Activated CD8-positive, alpha-beta T cell treated with anti-CD3 and anti-CD28 coated beads for 36 hours (primary cell): ENCODE results near the gene TEX13A. TPM values are rescaled to one million over a fixed set of nuclear protein-coding genes. Genes with fewer than 3 reads are reported as not detected.

Source experiments
- ATAC-seq: fragments of 200-7000 bp; cut with Tn5 transposase; one replicate; pipeline ENCODE4 v1.10.0; 2021; ENCODE audit warnings: mild to moderate bottlenecking, moderate library complexity
- CTCF ChIA-PET: fragments of 350-600 bp; sonication (Branson Sonifier 250); formaldehyde crosslinking; loops from one replicate; lab custom pipeline; 2021; ENCODE audit warnings: antibody characterized with exemption; lab: Charles Lee
- POLR2A ChIA-PET: fragments of 350-600 bp; sonication (Branson Sonifier 250); formaldehyde crosslinking; loops from one replicate; lab custom pipeline; 2021; ENCODE audit warnings: antibody characterized with exemption; lab: Charles Lee
- DNase-seq: peaks from one replicate; pipeline ENCODE4 v3.0.0-alpha.2; 2020
- H3K27ac Mint-ChIP-seq: one replicate; pipeline ENCODE4 v1.8.0; 2021; ENCODE audit warnings: mild to moderate bottlenecking, mixed read lengths
- H3K27me3 Mint-ChIP-seq: one replicate; pipeline ENCODE4 v1.8.0; 2021; ENCODE audit warnings: mixed read lengths
- H3K36me3 Mint-ChIP-seq: one replicate; pipeline ENCODE4 v1.8.0; 2021; ENCODE audit warnings: low read depth, mixed read lengths
- H3K4me1 Mint-ChIP-seq: one replicate; pipeline ENCODE4 v1.8.0; 2021; ENCODE audit warnings: low read depth, mixed read lengths
- H3K4me3 Mint-ChIP-seq: one replicate; pipeline ENCODE4 v1.8.0; 2021; ENCODE audit warnings: mild to moderate bottlenecking, moderate library complexity, mixed read lengths
- H3K9me3 Mint-ChIP-seq: one replicate; pipeline ENCODE4 v1.8.0; 2021; ENCODE audit warnings: mixed read lengths
- intact Hi-C: fragments of 100-400 bp; cut with micrococcal nuclease; formaldehyde crosslinking; loops from one replicate; pipeline ENCODE4 v1.10.0; 2022
- total RNA-seq, 2 experiments: library from RNA; stranded (reverse); gene quantifications; one replicate each; pipeline ENCODE4 v1.2.3, GENCODE V29; 2021
- TF ChIP-seq, protein P1 (sequence below): fragments of 200-600 bp; IDR thresholded peaks from one replicate; pipeline ENCODE4 v1.8.0; 2022; ENCODE audit warnings: antibody characterized with exemption, mild to moderate bottlenecking

Gene TEX13A, protein sequence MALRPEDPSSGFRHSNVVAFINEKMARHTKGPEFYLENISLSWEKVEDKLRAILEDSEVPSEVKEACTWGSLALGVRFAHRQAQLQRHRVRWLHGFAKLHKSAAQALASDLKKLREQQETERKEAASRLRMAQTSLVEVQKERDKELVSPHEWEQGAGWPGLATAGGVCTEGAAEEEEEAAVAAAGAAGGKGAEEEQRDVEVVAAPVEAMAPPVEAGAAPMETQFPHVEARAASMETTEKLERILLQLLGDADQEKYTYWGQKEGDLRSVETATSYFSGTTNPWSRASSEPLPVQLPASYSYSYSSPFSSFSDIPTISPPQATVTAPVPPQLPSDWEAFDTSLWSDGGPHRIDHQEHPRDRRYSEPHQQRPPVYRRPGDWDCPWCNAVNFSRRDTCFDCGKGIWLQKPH
- not detected for total RNA-seq

- ATAC-seq (no peak), DNase-seq (no peak)
- CTCF ChIA-PET = no interaction called here
- intact Hi-C loops = no loop called here
- POLR2A ChIA-PET = no interaction called here
- Mint-ChIP-seq H3K36me3 (no peaks in the 10 kb centered on the region), H3K27me3 (no peaks in the 10 kb centered on the region), H3K4me3 (no peak within 1 kb of the TSS), H3K4me1 (no peaks in the 10 kb centered on the region), H3K27ac (no peak within 1 kb of the TSS), H3K9me3 (no peaks in the 10 kb centered on the region)
- TF ChIP-seq, protein P1, sequence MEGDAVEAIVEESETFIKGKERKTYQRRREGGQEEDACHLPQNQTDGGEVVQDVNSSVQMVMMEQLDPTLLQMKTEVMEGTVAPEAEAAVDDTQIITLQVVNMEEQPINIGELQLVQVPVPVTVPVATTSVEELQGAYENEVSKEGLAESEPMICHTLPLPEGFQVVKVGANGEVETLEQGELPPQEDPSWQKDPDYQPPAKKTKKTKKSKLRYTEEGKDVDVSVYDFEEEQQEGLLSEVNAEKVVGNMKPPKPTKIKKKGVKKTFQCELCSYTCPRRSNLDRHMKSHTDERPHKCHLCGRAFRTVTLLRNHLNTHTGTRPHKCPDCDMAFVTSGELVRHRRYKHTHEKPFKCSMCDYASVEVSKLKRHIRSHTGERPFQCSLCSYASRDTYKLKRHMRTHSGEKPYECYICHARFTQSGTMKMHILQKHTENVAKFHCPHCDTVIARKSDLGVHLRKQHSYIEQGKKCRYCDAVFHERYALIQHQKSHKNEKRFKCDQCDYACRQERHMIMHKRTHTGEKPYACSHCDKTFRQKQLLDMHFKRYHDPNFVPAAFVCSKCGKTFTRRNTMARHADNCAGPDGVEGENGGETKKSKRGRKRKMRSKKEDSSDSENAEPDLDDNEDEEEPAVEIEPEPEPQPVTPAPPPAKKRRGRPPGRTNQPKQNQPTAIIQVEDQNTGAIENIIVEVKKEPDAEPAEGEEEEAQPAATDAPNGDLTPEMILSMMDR = no peak
Measured at GRCh38 chrX:105220636-105221035, at the start of gene TEX13A. TEX13A (minus strand) TSS chrX:105220694; CDS start chrX:105220397, 297 bp downstream.

DNA sequence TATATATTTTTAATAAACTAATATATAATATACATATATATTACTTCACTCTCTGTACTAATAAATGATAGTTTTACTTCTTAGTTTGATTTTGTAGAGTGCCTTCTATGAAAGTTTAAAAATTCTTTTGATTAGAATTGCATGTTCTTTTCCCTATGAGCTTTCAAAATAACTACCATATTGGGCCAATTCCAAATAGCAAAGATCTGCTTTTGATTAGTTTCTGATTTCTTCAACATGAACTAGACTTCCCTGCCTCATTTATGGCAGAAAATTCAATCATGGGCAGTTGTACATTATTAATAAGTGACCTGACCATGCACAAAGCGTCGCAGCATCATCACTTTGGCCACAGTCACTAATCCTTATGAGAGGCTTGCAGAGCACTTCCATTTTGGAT lies 48.9 kb upstream of the TEX13A start:
- Mint-ChIP-seq H3K4me3 (no peak overlapping the region), H3K27ac (no peak overlapping the region), H3K36me3 (no peaks in the 10 kb centered on the region), H3K9me3 (no peaks in the 10 kb centered on the region), H3K27me3 (no peaks in the 10 kb centered on the region), H3K4me1 (no peaks in the 10 kb centered on the region)
- ChIA-PET CTCF (no interaction called here), POLR2A (no interaction called here)
- ATAC-seq (no peak), DNase-seq (no peak)
- intact Hi-C loops = no loop called here
- TF ChIP-seq, protein P1 = no peak

- Mint-ChIP-seq H3K4me3 (no peak overlapping the region), H3K4me1 (no peaks in the 10 kb centered on the region), H3K27ac (no peak overlapping the region), H3K9me3 (no peaks in the 10 kb centered on the region), H3K27me3 (no peaks in the 10 kb centered on the region), H3K36me3 (no peaks in the 10 kb centered on the region)
- no peak for DNase-seq
- POLR2A ChIA-PET = no interaction called here
- CTCF ChIA-PET = no interaction called here
- intact Hi-C loops = no loop called here
- TF ChIP-seq, protein P1 = no peak
- no peak for ATAC-seq
Measured at GRCh38 chrX:105267167-105267566, 46.7 kb upstream of the TEX13A start.

- CTCF ChIA-PET = no interaction called here
- Mint-ChIP-seq H3K4me3 (no peak overlapping the region), H3K36me3 (no peaks in the 10 kb centered on the region), H3K9me3 (no peaks in the 10 kb centered on the region), H3K4me1 (no peaks in the 10 kb centered on the region), H3K27me3 (no peaks in the 10 kb centered on the region), H3K27ac (no peak overlapping the region)
- POLR2A ChIA-PET = no interaction called here
- ATAC-seq = no peak
- DNase-seq = no peak
- intact Hi-C loops = no loop called here
- TF ChIP-seq, protein P1 = no peak
Measured at GRCh38 chrX:105266456-105266855, 46.0 kb upstream of the TEX13A start.

GRCh38 chrX:105265093-105265492 lies 44.6 kb upstream of the TEX13A start:
- Mint-ChIP-seq H3K27me3 (no peaks in the 10 kb centered on the region), H3K4me3 (no peak overlapping the region), H3K27ac (no peak overlapping the region), H3K9me3 (no peaks in the 10 kb centered on the region), H3K36me3 (no peaks in the 10 kb centered on the region), H3K4me1 (no peaks in the 10 kb centered on the region)
- intact Hi-C loops = no loop called here
- no peak for DNase-seq
- ATAC-seq = no peak
- CTCF ChIA-PET = no interaction called here
- POLR2A ChIA-PET = no interaction called here
- TF ChIP-seq, protein P1 = no peak
